IPS DF 6.9 (cell line): Measurements from ENCODE around the gene SCML1.

Source experiments
- DNase-seq: peaks from one replicate; pipeline ENCODE4 v3.0.0-alpha.2; 2013; ENCODE audit warnings: low read depth, low spot score
- H3K27ac ChIP-seq: one replicate; pipeline ENCODE4 v1.5.1; 2013; ENCODE audit warnings: low read length, control low read depth
- H3K27me3 ChIP-seq: 2 replicates; pipeline ENCODE4 v1.6.1; 2013; ENCODE audit warnings: mild to moderate bottlenecking, low read length; ENCODE audit not compliant: control insufficient read depth, insufficient read depth
- H3K36me3 ChIP-seq: 2 replicates; pipeline ENCODE4 v1.6.1; 2013; ENCODE audit warnings: low read length; ENCODE audit not compliant: control insufficient read depth, insufficient read depth
- H3K4me1 ChIP-seq: 2 replicates; pipeline ENCODE4 v1.6.1; 2013; ENCODE audit warnings: low read length; ENCODE audit not compliant: control insufficient read depth, insufficient read depth
- H3K4me3 ChIP-seq: 2 replicates; pipeline ENCODE4 v1.5.1; 2013; ENCODE audit warnings: mild to moderate bottlenecking, low read length
- H3K9me3 ChIP-seq: 2 replicates; pipeline ENCODE4 v1.6.1; 2013; ENCODE audit warnings: low read length, inconsistent platforms; ENCODE audit not compliant: control insufficient read depth, insufficient read depth
- WGBS: extraction: QIAGEN DNeasy Blood & Tissue Kit; methylation state at CpG from one replicate; pipeline ENCODE4 v1.1.7; 2013; ENCODE audit warnings: mixed read lengths, missing lambda C conversion rate; ENCODE audit not compliant: insufficient read length, insufficient coverage; 5-methylcytosine and 5-hydroxymethylcytosine counted together

The SCML1 gene

DNA sequence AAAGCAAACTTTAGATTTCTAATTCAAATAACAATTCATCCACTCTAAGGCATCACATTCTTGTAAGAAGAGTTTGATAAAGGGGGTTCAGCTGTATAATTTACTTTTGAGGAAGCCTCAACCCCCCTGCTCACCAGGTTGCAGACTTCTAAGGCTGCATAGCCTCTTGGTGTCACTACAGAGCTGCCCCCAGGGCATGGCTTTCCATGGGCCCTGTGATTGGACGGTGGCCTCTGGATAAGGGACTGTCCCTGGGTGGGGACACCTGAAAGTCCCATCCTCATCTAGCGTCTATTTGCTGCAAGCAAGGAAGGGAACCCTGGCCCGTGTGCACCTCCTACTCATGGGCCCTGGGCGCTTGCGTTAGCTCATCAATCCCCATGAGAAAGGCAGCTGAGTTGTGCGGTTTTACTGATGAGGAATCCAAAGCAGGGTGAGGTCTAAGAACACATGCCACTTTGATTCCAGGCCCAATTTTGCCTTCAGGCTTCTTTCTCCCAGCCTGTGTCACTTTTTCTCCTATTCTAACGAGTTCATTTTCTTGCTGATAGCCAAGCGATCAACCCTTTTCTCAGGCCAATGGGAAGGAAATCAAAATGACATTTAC, 51.8 kb downstream of the SCML1 start:
- Histone ChIP-seq H3K36me3 (no peaks in the 10 kb centered on the region), H3K27ac (no peak overlapping the region), H3K4me1 (no peaks in the 10 kb centered on the region; the same call in 1 of the 2 replicates), H3K4me3 (no peak overlapping the region), H3K27me3 (no peaks in the 10 kb centered on the region), H3K9me3 (no peaks in the 10 kb centered on the region)
- no peak for DNase-seq
- no CpG with 5 or more reads among the region's 8 CpGs for WGBS

DNA sequence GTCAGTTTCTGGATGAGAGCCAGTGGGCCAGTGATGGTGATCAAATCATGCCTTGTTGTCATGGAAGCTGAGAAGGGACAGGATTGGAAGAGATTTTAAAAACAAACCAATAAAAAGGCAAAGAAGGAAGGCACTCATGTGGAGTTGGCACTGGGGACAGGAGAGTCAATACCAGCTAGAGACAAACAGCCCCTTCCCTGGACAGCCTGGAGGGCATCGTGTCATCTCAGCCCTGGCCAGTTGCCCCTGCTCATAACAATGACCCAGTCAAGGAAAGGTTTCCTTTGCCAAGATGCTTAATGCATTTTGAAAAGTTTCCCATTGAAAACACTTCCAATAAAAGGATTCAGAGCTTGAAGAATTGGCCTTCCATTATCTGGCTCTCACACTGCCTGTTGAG, 55.5 kb downstream of the SCML1 start:
- Histone ChIP-seq H3K4me3 (no peak overlapping the region), H3K4me1 (no peaks in the 10 kb centered on the region; the same call in 1 of the 2 replicates), H3K27me3 (no peaks in the 10 kb centered on the region), H3K36me3 (no peaks in the 10 kb centered on the region), H3K9me3 (no peaks in the 10 kb centered on the region), H3K27ac (no peak overlapping the region)
- DNase-seq, result no peak
- no CpG with 5 or more reads among the region's 1 CpG for WGBS

DNA sequence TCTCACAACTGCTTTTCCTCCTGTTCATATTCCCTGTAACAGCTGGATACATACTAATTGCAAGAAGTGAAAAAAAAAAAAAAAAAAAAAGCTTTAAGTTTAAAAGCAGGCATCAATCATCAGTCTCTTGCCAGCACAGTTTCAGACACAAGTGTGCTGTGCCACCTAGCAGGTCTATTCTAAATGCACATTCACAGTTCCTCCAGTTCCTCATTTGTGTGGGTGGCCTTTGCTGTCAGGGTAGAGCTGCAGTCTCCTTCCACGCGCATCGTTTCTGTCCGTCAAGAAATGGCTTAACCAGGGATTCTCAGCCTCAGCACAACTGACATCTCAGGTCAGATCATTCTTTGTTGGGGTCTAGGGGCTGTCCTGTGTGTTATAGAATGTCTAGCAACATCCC, 61.6 kb downstream of the SCML1 start:
- no peaks in the 10 kb centered on the region for H3K4me1 ChIP-seq
- H3K27me3 ChIP-seq, result no peaks in the 10 kb centered on the region
- H3K27ac ChIP-seq, result no peak overlapping the region
- H3K9me3 ChIP-seq, result no peaks in the 10 kb centered on the region
- no peak for DNase-seq
- H3K36me3 ChIP-seq, result no peaks in the 10 kb centered on the region
- no peak overlapping the region for H3K4me3 ChIP-seq
- no CpG with 5 or more reads among the region's 4 CpGs for WGBS

DNA sequence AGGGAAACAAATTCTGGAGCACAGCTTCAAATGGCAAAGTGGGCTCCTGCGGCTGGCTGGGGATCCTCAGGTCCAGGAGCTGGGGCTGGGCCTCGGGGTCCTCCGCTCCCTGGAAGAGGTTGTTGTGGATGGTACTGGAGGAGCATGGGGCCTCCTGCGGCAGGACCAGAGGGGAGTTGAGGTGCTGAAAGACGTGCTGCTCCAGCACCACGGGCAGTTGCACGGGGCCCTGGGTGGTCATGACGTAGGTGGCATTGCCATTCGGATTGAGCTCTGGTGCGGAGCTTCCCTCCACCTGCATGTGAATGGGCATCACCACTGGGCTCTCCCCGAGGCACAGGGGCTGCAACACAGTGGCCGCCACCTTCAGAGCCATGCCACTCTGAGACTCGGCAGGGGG, 64.1 kb downstream of the SCML1 start:
- WGBS, result no CpG with 5 or more reads among the region's 13 CpGs
- no peak for DNase-seq
- H3K4me1 ChIP-seq, result no peaks in the 10 kb centered on the region
- H3K4me3 ChIP-seq, result no peak overlapping the region
- H3K36me3 ChIP-seq, result no peaks in the 10 kb centered on the region
- no peaks in the 10 kb centered on the region for H3K27me3 ChIP-seq
- H3K27ac ChIP-seq, result no peak overlapping the region
- no peaks in the 10 kb centered on the region for H3K9me3 ChIP-seq

DNA sequence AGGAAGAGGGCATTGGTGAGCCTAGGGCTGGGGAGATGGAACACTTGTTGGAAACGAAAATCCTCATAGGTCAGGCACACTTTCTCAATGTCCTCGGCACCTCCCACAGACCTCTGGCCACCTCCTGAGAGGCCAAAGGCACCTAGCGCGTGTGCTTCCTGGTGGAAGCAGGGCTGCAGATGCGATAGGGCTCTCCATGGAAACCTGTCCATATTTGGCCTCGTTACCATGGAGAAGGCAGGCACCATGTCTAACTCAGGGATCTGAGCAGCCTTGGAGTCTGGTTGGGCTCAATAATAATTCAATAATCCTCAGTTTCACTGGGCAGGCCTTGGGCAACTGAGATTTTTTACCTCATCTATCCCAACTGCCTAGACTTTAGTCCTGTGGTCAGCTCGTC, 65.5 kb downstream of the SCML1 start:
- WGBS, result no CpG with 5 or more reads among the region's 7 CpGs
- H3K9me3 ChIP-seq, result no peaks in the 10 kb centered on the region
- H3K4me3 ChIP-seq, result no peak overlapping the region
- H3K4me1 ChIP-seq, result no peaks in the 10 kb centered on the region
- no peak overlapping the region for H3K27ac ChIP-seq
- DNase-seq, result no peak
- H3K27me3 ChIP-seq, result no peaks in the 10 kb centered on the region
- H3K36me3 ChIP-seq, result no peaks in the 10 kb centered on the region

DNA sequence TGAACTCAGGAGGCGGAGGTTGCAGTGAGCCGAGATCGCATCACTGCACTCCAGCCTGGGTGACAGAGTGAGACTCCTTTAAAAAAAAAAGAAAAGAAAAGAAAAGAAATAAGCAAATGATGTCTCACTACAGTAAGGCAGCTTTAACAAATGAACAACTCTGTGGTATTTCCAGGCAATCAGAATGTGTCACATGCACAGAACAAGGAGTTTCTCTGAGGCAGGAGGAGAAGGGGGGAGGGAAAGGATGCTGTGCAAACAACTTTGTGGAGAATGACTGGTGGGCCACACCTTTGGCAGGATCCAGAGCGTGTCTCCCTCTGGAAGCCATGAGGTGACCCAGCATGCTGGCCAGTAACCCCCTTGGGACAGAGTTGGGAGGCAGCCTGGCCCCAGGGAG, 66.2 kb downstream of the SCML1 start:
- DNase-seq, result no peak
- Histone ChIP-seq H3K9me3 (no peaks in the 10 kb centered on the region), H3K36me3 (no peaks in the 10 kb centered on the region), H3K27ac (no peak overlapping the region), H3K4me3 (no peak overlapping the region), H3K4me1 (no peaks in the 10 kb centered on the region), H3K27me3 (no peaks in the 10 kb centered on the region)
- WGBS, result no CpG with 5 or more reads among the region's 4 CpGs
